ENCODE measurements around the gene KDM2A.
"Not testable (repeated sequence)": the region's sequence is repeated elsewhere in the genome, so short reads cannot be mapped to it uniquely, and the experiment has no call there.

Gene KDM2A

GRCh38 chr11:67174311-67174710 lies 55.2 kb downstream of the KDM2A start:
- no peak for DNase-seq

GRCh38 chr11:67177399-67178281 lies 58.6 kb downstream of the KDM2A start:
- no peak for DNase-seq

GRCh38 chr11:67178421-67178820 lies 59.4 kb downstream of the KDM2A start:
- no peak for DNase-seq

GRCh38 chr11:67178878-67179277 lies 59.8 kb downstream of the KDM2A start:
- DNase-seq = no peak

GRCh38 chr11:67179892-67180490 lies 60.9 kb downstream of the KDM2A start:
- DNase-seq = no peak

GRCh38 chr11:67194096-67194495 lies 75.0 kb downstream of the KDM2A start:
- DNase-seq = no peak

GRCh38 chr11:67195971-67196456 lies 77.0 kb downstream of the KDM2A start:
- no peak for DNase-seq

- no peak for DNase-seq
These were observed 78.5 kb downstream of the KDM2A start for GRCh38 chr11:67197606-67198005.

- not testable (repeated sequence) for DNase-seq
These were observed 79.7 kb downstream of the KDM2A start for GRCh38 chr11:67198781-67199180.

- DNase-seq = no peak
These were observed 80.7 kb downstream of the KDM2A start for GRCh38 chr11:67199751-67200150.

- DNase-seq = no peak
These were observed 83.0 kb downstream of the KDM2A start for GRCh38 chr11:67202028-67202427.

GRCh38 chr11:67204822-67205221 lies 85.8 kb downstream of the KDM2A start:
- DNase-seq = no peak

GRCh38 chr11:67209222-67209621 lies 90.2 kb downstream of the KDM2A start:
- not testable (repeated sequence) for DNase-seq

- no peak for DNase-seq
These were observed 92.8 kb downstream of the KDM2A start for GRCh38 chr11:67211656-67212436.

- DNase-seq = no peak
These were observed 94.1 kb downstream of the KDM2A start for GRCh38 chr11:67213178-67213621.

GRCh38 chr11:67227726-67228125 lies 108.7 kb downstream of the KDM2A start:
- DNase-seq = no peak

GRCh38 chr11:67230406-67230805 lies 111.3 kb downstream of the KDM2A start:
- no peak for DNase-seq

GRCh38 chr11:67230886-67231285 lies 111.8 kb downstream of the KDM2A start:
- no peak for DNase-seq

- DNase-seq = no peak
These were observed 114.6 kb downstream of the KDM2A start for GRCh38 chr11:67233584-67234190.

GRCh38 chr11:67234571-67234970 lies 115.5 kb downstream of the KDM2A start:
- DNase-seq = not testable (repeated sequence)

- no peak for DNase-seq
These were observed 118.5 kb downstream of the KDM2A start for GRCh38 chr11:67237574-67237973.

GRCh38 chr11:67238894-67239782 lies 120.1 kb downstream of the KDM2A start:
- DNase-seq = no peak

Measured in NCI-H1048 (cell line).